ENCODE data around the gene GSTA2.
"Not testable (repeated sequence)": the region's sequence is repeated elsewhere in the genome, so short reads cannot be mapped to it uniquely, and the experiment has no call there.

The GSTA2 gene

GRCh38 chr6:52724406-52725121, 38.7 kb downstream of the GSTA2 start:
- peak; percentile 37 for DNase-seq

- no peak for DNase-seq
These were observed 39.3 kb downstream of the GSTA2 start for GRCh38 chr6:52724042-52724405.

GRCh38 chr6:52720321-52720720, 43.0 kb downstream of the GSTA2 start:
- no peak for DNase-seq

GRCh38 chr6:52718550-52718949, 44.7 kb downstream of the GSTA2 start:
- no peak for DNase-seq

GRCh38 chr6:52714761-52715160, 48.5 kb downstream of the GSTA2 start:
- not testable (repeated sequence) for DNase-seq

GRCh38 chr6:52712136-52712535, 51.1 kb downstream of the GSTA2 start:
- DNase-seq = no peak

GRCh38 chr6:52707963-52708680, 55.2 kb downstream of the GSTA2 start:
- DNase-seq = no peak

- no peak for DNase-seq
These were observed 57.3 kb downstream of the GSTA2 start for GRCh38 chr6:52706001-52706400.

- not testable (repeated sequence) for DNase-seq
These were observed 58.3 kb downstream of the GSTA2 start for GRCh38 chr6:52704781-52705502.

GRCh38 chr6:52704060-52704459, 59.2 kb downstream of the GSTA2 start:
- DNase-seq = no peak
